ENCODE data around the gene LHX4.

Gene LHX4

DNA sequence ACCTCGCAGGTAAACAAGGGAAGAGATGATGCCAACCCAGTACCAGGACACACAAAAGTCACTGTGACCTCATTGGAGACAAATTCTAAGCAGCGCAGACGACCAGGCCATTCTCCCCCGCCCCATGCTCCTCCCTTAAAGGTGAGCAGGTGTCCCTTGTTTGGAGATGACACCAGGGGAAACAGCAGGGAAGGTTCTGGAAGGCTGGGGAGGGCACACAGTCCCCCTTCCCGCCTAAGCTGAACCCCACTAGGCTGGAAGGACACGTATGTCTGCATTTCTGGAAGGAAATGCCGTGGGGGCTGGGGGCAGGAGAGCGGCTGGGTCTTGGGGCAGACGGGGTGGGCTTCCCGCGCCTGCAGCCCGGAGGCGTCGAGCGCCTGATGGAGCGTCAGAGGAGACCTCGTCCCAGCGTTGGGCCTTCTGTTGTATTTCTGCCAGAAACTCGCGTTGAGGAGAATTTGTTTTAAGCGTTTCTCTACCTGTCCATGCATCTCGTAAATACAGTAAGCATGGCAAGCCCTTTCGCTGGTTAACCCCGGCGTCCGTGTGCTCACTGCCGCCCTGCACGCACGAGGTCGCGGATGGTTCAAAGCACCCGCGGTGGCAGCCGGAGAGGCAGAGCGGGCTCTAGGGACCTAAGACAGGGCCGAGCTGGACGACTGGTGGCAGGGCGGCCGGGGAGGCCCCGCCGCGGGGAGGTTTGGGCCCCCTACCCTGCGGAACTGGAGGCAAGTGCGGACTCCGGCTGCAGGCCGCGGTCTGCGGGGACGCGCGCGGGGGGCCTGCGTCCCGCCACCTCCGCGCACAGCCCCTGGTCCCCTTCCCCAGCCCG, 1.2 kb upstream of the LHX4 start:
- FAIRE-seq, result no peak

DNA sequence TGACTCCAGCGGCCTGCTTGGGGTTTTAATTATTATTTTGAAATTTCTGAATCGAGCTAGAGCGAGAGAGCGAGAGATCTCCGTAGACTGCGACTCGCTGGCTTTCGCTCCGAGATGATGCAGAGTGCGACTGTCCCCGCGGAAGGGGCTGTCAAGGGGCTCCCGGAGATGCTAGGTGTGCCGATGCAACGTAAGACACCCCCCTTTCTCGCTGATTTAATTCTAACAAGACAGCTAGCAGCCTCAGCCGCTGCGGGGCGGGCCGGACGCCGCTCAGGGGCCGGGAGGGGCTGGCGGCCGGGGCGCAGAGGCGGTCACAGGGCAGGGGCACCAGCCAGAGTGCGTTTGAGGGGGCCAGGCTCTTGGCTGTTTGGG, 339 bp downstream of the LHX4 start:
- no peak for FAIRE-seq

DNA sequence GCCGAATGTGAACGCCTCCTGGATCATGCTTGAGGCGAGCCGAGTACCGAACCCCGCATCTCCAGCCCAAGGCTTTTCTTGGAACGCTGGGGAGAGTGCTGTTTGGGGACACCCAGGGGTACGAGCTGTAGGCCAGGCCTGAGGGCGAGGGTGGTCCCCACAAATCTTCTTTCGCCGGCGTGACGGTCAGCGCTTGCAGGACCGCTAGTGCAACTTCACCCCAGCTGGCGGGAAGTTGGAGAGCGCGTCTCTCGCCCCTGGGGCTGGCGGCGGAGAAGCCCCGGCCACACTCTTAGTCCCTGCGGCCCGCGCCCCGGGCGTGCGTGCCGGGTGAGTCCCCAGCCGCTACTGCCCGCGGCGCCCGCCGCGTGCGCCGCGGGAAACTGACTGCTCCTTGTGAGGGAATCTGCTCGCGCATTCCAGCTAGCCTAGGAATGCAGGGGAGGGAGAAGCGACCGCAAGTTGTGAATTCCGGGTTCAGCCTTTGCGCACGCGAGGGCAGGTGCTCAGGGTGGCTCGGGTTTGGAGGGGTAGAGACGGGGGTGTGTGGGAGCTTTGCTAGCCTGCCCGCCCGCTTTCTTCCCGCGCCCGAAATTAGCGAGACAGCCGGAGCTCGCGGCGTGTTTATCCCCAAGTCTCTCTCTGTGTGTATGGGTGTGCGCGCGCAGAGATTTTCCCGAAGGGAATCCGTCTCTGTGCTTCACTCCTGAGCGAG, 884 bp downstream of the LHX4 start:
- no peak for FAIRE-seq

DNA sequence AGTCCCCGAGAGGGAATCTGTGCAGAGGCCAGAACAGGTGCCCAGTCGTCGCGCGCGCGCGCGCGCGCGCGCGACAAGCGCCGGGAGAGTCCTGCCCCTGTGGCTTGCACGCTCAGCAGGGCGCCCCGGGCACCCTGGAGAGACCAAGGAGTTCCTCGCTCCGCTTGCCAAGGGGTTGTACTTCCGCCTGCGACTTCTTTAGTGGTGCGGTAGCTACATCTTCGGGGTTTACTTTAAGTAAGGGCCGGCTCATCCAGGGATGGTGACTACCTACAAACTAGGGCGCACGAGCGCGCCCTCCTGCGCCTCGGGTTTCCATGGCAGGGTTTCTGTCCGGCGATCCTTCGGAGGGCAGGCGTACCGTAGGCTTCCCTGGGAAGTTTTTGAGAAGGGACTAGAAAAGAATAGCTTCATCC, 1.4 kb downstream of the LHX4 start:
- no peak for FAIRE-seq

DNA sequence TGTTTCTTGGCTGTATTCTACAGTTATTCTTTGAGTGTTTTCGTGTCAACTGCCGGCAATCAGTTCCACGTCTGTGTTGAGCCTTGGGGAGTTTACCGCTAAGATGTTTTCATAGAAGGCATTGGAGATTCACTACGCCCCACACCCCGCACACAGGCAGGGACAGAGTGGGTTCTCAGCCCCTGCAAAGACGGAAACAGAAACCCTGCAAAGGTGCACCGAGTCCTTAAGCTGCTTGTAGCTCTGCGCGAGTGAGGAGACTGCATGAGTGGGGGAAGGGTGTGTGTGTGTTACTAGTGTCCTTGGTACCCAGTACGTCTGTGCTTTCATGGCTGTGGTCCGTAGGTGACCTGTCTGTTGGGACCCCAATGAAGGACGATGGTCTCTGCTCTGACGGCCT, 1.9 kb downstream of the LHX4 start:
- FAIRE-seq, result no peak

DNA sequence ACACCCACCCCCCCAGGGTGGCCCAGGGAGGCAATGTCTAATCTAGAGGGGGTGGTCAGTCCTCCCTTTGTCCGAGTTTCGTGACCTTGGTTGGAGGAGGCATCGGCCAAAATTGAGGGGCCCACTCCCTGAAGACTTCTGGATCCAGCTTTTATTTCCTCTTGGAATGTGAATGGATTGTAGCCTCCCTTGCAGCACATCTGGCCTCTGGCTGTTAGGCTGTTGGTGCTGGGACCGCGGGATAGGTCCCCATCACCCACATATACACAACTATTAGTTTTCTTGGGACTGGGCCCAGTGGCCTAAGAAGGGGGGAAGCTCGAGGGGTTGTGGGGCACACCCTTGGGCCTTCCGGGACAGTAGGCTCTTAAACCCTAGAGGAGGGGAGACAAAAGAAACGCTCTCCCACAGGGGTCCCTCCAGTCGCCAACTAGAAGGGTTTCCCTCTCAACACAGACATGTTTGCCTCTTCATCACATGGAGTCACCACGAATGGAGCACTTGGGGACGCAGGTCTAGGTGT, 2.5 kb downstream of the LHX4 start:
- no peak for FAIRE-seq

DNA sequence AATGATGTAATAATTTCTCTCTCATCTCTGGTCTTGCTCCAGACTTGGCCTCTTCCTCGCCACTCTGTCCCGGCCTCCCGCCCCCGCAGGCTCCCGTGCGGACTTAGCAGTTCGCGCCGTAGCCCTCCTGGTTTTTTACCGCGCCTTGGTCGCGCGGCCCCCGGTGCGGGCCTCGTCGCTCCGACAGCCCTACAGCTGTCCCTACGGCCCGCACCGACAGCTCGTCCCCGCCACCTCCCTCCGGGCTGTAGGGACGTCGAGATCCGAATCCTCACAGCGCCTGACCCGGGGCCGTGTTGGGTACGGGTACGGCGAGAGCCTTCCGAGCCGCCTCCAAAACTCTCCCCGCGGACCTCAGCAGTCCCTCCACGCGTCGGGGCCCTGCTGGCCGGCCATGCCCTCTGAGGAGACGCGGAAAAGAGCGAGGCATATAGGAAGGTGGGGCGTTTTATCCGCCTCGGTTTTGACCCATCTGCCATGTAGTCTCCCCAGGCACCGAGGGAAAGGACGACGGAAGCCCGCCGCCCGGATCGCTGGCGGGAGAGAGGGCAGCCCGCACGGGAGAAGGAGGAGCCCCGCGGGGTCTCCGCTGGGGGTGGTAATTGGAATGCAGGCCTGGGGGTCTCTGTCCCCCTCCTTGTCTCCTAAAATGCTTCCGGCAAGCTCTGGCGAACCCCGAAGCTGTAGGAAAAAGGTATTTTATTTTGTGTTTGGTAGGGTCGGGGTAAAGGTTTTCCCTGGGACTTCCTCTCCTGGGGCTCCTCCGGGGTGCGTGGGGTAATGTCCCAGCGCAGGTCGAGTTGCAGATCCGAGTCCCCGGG, 3.3 kb downstream of the LHX4 start:
- no peak for FAIRE-seq

DNA sequence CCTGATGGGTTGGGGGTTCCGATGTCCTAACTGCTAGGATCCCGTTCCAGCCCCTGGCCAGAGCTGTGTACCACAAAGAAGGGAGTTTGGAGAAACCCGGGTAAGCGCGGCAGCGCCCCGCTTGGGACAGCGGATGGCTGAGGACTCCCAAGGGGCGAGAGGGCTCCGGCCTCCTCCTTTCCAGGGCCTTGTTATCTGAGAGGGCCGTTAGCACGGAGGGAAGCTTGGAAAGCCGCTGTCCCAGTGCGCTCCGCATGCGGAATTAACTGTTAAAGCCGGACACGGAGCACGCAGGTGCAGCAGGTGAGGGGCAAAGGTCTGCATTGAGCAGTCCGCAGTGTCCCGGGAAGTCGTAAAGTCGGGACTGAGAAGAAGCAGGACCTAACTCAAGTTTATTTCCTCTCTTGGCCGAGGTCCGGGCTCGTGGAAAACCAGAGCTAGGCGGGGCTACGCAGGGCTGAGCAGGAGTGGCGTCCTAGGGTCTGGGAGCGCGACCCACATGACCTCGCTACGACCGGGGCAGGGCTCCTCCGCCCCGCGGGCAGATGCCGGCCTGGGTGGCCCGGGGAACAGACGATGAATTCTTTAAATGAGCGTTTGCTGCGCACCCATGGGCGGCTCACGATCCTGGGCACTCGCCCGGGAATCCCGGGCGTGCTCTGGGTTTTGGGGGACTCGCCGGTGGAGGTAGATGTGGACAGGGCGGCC, 4.5 kb downstream of the LHX4 start:
- FAIRE-seq, result no peak

DNA sequence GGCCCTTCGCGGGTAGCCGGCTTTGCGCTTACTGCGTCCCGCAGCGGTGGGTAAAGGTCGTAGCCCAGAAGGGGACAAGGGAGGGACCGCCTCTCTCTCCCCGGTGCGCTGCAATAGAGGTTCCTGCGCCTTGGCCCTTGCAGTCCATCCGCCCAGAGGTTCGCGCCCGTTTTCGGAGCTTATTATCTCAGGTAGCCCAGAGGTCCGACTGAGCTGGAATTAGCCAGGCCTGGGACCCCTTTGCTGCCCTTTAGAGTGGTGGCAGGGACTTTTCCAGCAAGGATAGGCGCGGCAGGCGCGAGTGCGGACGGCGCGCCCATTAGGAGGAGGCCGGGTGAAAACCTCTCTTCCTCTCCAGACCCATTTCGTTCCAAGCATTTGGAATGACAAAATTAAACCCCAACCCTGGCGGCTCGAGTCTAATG, 5.0 kb downstream of the LHX4 start:
- FAIRE-seq, result no peak

DNA sequence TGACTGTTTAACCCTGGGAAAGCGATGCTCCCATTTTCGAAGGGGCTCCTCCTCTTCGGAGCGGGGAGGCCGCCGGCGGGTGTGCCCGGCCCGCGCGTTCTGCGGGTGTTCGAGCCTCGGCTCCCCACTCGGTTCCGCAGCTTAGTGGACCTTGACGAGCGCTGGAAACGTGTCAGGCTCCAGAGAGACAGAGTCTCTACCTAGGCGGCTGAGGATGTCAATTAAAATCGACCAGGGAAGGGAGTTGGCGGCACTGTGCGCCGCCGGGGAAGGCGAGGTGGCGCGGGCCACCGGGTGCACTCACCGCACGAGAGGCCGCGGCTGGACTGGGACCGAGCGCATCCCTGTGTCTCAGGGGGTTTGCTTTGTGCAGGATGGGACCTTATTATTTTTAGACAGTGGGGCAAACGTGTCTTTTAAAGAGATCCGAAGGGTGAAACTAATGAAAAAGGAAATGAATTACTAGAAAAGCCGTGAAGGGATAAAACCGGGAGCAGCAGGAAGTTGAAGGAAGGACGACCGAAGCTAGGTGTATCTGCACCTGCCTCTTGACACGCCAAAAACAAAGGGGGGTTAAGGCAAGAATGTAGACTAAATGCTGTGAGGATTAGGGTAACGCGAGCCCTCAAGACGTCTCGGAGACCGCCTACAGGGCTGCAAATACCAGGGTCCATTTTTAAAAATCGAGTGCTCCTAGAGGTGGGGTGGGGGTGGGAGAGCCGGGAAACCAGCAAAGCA, 5.6 kb downstream of the LHX4 start:
- no peak for FAIRE-seq

DNA sequence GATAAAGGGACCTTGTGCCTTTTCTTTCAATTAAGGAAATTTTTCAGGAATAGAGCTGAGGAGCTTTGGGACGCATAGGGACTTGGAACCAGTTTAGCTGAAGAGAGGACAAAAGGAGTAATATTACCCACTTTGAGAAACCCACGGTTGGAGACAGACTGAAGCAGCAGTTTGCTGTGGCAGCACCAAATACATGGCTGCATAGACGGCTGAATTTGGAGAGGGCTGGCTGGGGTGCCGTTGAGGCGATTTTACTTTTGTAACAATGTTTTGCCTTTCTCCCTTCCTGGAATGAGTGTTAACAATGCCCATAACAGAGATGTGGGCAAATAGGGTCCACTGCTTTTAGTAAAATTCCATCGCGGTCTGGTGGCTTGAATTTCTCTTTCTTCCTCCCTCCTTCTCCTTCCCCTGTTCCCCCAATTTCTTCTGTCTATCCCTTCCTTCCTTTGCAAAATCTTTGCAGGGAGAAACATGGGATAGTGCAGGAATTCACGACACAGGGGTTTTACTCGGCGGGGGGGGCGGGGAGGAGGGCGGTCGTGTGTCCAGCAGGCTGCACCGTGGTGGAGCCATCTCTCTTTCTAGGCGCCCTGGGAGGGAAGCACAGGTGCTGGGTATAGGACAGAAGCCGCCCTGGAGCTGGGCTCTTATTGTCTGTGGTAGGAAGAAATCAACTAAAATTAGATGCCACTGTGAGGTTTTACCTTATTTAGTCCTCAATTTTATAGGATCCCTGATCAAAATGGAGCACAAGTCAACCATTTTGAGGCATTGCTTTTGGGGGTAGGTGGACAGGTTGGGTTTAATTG, 6.8 kb downstream of the LHX4 start:
- FAIRE-seq, result no peak

DNA sequence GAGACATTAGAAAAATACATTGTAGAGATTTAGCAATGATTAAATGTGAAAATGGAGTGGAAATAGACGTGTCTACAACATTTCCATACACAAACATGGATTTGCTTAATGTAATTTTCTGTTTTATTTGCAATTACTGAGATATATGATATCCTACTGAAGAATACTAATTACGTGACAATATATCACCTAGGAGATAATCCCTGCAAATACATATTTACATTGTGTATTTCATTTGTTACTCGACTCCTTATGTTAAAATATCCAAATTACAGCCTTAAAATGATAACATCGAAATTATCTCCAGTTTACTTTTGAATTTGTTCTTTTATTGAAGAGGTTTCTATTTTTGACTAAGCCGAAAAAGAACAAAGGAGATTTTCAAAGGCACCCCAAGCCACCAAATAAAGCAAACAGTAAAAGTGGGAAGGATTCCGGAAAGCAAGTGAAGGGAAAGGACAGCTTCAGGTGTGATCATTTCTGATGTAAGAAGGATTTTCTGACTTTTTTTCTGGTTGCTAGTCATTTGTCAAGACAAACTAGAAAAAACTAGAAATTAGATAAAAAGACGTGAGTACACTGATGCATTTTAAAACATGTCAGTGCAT, 7.9 kb downstream of the LHX4 start:
- no peak for FAIRE-seq

DNA sequence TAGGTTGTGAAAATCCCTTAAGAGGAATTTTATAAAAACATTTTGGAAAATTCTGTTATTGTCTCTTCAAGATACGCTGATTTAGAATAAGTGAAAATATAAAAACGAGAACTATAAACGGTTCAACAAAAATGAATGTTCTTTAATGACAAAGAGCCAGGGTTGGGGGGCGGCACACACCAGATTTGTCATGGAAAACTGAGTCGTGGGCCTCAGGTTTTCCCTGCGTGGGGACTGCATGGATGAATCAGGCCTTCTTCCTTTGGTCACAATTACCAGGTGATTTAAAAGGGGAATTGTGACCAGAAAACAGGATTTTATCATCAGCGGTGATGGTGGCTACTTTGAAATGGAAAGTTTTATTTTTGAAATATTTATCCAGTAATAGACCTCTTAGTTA, 8.6 kb downstream of the LHX4 start:
- FAIRE-seq, result no peak

DNA sequence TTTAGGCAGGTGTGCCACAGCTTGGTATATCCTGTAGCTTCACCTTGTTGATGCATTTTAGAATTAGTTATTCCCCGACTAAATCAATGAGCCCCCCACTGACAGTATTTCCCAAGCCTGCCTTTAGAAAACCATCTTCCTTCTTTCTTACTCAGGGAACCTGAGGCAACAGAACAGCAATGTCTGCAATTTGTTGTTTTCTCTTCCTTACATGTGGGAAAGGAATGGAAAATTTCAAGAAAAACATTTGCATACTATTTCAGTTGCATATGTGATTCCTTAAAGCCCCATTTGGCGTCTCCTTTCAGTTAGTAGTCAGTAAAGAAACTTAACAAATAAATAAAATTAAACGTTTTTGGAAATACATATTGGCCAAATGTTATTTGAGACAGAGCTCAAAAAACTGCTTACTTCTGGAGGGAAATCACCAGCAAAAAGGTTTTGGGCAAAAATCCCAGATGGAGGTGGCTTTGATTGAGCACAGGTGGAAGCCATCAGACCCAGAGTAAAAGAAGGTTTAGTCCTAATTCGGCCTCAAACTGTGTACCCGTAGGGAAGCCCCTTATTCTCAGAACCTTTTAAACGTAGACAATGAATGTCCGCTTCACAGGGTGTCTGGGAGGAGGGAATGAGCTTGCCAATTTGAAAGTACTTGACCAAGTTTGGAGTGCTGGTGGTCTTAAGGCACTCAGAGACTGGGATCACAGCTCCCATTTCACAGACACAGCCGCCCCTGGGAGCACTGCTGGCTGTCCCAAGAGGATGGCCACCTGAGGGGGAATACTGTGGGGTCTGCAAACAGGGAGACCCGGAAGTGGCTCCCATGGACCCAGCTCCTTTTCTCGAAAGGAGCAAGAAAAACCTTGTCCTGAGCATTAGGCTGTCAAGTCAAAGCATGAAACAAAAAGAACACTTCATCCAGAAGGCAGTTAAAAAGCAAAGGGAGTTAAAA, 9.4 kb downstream of the LHX4 start:
- no peak for FAIRE-seq

DNA sequence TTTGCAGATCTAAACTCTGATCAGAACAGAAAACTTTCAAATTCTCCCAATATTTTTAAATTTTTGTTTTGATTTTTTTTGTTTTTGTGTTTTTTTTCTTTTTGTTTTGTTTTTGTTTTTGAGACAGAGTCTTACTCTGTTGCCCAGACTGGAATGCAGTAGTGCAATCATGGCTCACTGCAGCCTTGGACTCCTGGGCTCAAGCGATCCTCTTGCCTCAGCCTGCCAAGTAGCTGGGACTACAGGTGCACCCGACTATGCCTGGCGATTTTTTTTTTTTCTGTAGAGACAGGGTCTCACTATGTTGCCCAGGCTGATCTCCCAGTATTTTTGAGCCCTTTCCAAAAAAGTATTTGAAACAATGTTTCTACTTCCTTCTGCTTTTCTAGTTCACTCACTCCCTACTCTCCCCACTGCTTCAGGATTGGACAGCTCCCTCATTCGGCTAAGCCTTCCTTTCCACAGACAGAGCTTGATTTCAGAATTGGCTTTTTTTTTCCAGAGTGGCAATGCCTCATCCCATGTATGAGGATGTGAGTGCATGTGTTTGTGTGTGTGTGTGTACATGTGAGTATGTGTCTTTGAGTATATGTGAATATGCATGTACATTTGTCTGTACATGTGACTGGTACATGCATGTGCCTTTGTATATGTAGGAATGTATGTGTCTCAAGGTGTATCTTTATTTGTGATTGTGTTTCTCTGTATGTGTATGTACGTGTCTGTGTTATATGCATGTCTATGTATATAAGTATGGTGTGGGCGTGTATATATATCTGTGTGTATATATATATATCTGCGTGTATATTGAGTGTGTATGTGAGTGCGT, 11.9 kb downstream of the LHX4 start:
- no peak for FAIRE-seq

DNA sequence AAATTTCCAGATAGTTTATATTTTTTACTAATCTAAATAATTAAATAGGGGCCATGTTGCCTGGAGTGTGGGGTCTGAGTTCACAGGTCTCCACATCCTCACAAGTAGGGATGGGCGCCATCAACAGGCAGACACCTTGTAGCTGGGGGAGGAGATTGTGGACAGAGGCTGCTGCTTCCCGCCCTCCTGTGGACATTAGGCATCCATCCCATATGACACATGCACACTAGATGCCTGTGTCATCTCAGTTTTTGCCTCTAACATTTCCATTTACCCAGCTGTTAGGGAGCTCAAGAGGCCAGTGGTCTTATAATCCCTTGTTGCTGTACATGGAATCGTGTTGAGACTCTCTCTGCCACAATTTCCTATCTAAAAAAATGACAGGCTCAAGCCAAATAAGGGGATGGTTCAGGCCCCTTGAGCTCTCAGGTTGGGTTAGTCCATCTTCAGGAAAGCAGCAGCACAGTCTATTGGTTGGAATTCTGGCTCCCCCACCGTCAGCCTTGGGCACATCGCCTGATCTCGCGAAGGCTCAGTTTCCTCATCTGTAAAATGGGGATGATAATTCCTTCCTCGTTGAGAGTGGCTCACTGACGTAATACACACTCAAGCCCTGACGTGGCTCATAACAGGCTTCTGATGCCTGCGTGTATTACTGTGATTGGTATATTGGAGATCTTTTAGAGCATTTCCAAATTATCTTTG, 13.6 kb downstream of the LHX4 start:
- FAIRE-seq, result no peak

DNA sequence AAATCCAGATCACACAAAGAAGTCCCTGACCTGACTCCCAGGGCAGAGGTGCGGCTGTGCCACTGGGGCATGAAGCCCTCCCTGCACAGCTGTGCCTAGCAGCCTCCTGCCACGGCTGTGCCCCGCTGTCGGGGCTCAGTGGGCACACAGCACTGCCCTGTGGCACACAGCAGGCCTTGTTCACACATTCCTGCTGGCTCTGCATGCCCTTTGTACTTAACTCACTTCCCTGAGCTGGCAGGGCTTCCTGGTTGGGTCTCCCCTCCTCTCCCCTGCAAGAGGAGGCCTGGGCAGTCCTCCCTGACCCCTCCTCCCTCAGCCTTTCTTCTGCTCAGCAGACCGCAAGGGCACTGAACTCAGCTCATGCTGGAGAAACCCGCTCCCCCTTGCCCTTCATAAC, 14.8 kb downstream of the LHX4 start:
- no peak for FAIRE-seq

DNA sequence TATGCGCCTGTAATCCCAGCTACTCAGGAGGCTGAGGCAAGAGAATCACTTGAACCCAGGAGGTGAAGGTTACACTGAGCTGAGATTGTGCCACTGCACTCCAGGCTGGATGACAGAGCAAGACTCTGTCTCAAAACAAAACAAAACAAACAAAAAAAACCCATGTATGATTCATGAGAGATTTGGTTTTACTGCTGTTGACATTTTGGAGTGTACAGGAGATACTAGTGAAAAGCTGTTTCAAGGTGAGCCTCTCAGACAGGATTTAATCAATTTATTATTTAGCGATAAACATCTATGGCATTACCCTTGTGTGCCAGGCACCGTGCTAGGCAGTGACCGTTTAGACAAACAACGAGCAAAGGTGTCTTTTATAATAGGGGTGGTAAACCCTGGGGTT, 16.5 kb downstream of the LHX4 start:
- FAIRE-seq, result no peak
